Measurements from ENCODE around the gene MARCHF11.

Gene MARCHF11

DNA sequence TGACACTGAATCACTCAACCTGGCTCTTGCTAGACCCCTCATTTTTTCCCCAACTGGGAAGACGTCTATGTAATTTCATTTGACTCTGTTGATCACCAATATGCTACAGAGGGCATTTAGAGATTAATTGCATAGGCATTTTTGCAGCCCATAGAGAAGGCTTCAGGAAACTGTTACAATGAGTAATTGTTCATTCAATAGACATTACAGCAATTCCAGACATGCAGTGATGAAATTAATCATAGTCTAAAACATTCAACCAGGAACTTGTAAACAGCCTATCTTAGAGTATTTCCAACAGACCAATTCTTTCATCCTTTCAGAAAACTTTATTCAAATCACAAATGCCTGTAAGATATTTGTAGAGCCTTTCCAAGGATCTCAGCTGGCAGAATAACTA lies 122.3 kb downstream of the MARCHF11 start:
- H3K27ac ChIP-seq (ENCODE audit: low read depth, low read length): no peak overlapping the region
- H3K9ac ChIP-seq (ENCODE audit: low read length): no peak overlapping the region
- no peaks in the 10 kb centered on the region for H3K9me3 ChIP-seq (ENCODE audit: control insufficient read depth, insufficient read depth, low read depth, low read length)
- H3K36me3 ChIP-seq (ENCODE audit: control insufficient read depth, insufficient read depth, low read length): no peaks in the 10 kb centered on the region
- no peaks in the 10 kb centered on the region for H3K4me1 ChIP-seq (ENCODE audit: control insufficient read depth, insufficient read depth, low read length)
- H3K4me3 ChIP-seq (ENCODE audit: low read depth, low read length): no peak overlapping the region
- H3K27me3 ChIP-seq (ENCODE audit: control insufficient read depth, insufficient read depth, low read length): no peaks in the 10 kb centered on the region

DNA sequence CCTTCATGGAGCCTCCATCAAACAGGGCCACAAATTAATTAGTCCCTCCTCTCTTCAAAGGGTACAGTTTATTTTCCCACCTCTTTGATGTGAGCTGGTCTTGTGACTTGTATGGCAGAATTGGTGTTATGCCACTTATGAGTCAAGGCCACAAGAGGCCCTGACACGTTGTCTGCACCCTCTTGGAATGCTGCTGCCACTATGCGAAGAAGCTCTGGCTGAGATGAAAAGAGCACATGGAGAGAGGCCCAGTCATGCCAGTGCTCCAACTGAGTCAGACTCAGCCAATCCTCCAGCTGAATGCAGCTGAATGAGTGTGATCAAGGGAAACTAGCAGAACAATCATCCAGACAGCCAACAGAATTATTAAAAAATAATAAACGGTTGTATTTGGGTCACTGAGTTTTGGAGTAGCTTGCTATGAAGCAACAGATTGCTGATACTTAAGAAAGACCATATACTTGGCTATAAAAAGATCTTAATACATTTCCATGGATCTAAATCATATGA lies 128.3 kb downstream of the MARCHF11 start:
- H3K36me3 ChIP-seq (ENCODE audit: control insufficient read depth, insufficient read depth, low read length): no peaks in the 10 kb centered on the region
- no peak overlapping the region for H3K27ac ChIP-seq (ENCODE audit: low read depth, low read length)
- no peaks in the 10 kb centered on the region for H3K4me1 ChIP-seq (ENCODE audit: control insufficient read depth, insufficient read depth, low read length)
- H3K27me3 ChIP-seq (ENCODE audit: control insufficient read depth, insufficient read depth, low read length): no peaks in the 10 kb centered on the region
- H3K4me3 ChIP-seq (ENCODE audit: low read depth, low read length): no peak overlapping the region
- no peaks in the 10 kb centered on the region for H3K9me3 ChIP-seq (ENCODE audit: control insufficient read depth, insufficient read depth, low read depth, low read length)
- no peak overlapping the region for H3K9ac ChIP-seq (ENCODE audit: low read length)

DNA sequence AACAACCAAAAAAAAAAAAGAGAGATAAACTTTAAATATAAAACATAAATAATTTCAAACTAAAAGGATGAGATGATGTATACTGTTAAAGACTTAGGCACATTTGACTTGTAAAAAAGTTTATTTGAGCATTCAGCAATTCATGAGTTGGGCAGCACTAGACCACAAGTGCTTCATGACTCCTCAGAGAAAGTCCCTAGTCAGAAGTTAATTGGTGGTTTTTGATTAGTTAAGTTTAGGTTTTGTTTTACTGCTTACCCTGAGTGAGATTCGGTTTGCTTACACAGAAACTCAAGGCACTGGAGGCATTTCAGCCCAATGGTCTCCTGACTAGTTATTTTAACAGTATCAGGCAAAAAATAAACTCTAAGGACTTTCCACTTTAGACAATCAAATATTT lies 129.2 kb downstream of the MARCHF11 start:
- H3K4me3 ChIP-seq (ENCODE audit: low read depth, low read length): no peak overlapping the region
- no peaks in the 10 kb centered on the region for H3K4me1 ChIP-seq (ENCODE audit: control insufficient read depth, insufficient read depth, low read length)
- no peaks in the 10 kb centered on the region for H3K9me3 ChIP-seq (ENCODE audit: control insufficient read depth, insufficient read depth, low read depth, low read length)
- H3K27me3 ChIP-seq (ENCODE audit: control insufficient read depth, insufficient read depth, low read length): no peaks in the 10 kb centered on the region
- H3K9ac ChIP-seq (ENCODE audit: low read length): no peak overlapping the region
- H3K36me3 ChIP-seq (ENCODE audit: control insufficient read depth, insufficient read depth, low read length): no peaks in the 10 kb centered on the region
- no peak overlapping the region for H3K27ac ChIP-seq (ENCODE audit: low read depth, low read length)

- Histone ChIP-seq H3K4me3 (ENCODE audit: low read depth, low read length) (no peak overlapping the region), H3K27ac (ENCODE audit: low read depth, low read length) (no peak overlapping the region), H3K27me3 (ENCODE audit: control insufficient read depth, insufficient read depth, low read length) (no peaks in the 10 kb centered on the region), H3K9ac (ENCODE audit: low read length) (no peak overlapping the region), H3K4me1 (ENCODE audit: control insufficient read depth, insufficient read depth, low read length) (no peaks in the 10 kb centered on the region), H3K9me3 (ENCODE audit: control insufficient read depth, insufficient read depth, low read depth, low read length) (no peaks in the 10 kb centered on the region), H3K36me3 (ENCODE audit: control insufficient read depth, insufficient read depth, low read length) (no peaks in the 10 kb centered on the region)
Observed at GRCh38 chr5:16049761-16050160, 129.8 kb downstream of the MARCHF11 start.

- no peaks in the 10 kb centered on the region for H3K36me3 ChIP-seq (ENCODE audit: control insufficient read depth, insufficient read depth, low read length)
- H3K9ac ChIP-seq (ENCODE audit: low read length): no peak overlapping the region
- H3K9me3 ChIP-seq (ENCODE audit: control insufficient read depth, insufficient read depth, low read depth, low read length): no peaks in the 10 kb centered on the region
- H3K4me1 ChIP-seq (ENCODE audit: control insufficient read depth, insufficient read depth, low read length): no peaks in the 10 kb centered on the region
- H3K27me3 ChIP-seq (ENCODE audit: control insufficient read depth, insufficient read depth, low read length): no peaks in the 10 kb centered on the region
- no peak overlapping the region for H3K27ac ChIP-seq (ENCODE audit: low read depth, low read length)
- H3K4me3 ChIP-seq (ENCODE audit: low read depth, low read length): no peak overlapping the region
Observed at GRCh38 chr5:16048132-16048531, 131.5 kb downstream of the MARCHF11 start.

DNA sequence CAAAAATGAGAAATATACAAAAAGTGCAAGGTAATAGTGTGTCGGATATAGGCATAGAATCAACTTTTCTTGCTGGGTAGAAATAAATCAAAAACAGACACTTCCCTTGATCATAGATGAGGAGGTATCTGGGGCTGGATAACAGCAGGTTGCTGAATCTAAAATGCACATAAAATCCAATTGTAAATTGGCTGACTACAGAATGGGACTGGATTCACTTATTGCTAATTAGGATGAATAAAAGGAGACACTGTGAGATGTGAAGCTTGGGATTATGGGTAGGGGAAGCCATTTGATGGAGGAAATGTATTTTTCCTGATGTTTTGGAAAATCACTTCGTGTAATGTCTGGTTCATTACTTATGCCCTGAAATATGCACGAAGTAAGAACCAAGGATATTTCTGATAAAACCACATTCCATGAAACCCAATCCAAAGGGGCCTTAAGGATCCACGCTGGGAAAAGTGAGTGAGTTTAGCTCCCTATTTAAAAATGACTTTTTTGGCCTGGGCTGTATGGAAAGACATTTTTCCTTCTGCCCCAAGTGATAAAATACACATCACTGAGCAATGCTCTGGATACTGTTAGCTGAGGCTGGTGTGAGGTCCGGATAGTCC lies 136.1 kb downstream of the MARCHF11 start:
- no peak overlapping the region for H3K9ac ChIP-seq (ENCODE audit: low read length)
- H3K27ac ChIP-seq (ENCODE audit: low read depth, low read length): no peak overlapping the region
- H3K4me3 ChIP-seq (ENCODE audit: low read depth, low read length): no peak overlapping the region
- H3K9me3 ChIP-seq (ENCODE audit: control insufficient read depth, insufficient read depth, low read depth, low read length): no peaks in the 10 kb centered on the region
- H3K27me3 ChIP-seq (ENCODE audit: control insufficient read depth, insufficient read depth, low read length): no peaks in the 10 kb centered on the region
- no peaks in the 10 kb centered on the region for H3K36me3 ChIP-seq (ENCODE audit: control insufficient read depth, insufficient read depth, low read length)
- no peaks in the 10 kb centered on the region for H3K4me1 ChIP-seq (ENCODE audit: control insufficient read depth, insufficient read depth, low read length)

DNA sequence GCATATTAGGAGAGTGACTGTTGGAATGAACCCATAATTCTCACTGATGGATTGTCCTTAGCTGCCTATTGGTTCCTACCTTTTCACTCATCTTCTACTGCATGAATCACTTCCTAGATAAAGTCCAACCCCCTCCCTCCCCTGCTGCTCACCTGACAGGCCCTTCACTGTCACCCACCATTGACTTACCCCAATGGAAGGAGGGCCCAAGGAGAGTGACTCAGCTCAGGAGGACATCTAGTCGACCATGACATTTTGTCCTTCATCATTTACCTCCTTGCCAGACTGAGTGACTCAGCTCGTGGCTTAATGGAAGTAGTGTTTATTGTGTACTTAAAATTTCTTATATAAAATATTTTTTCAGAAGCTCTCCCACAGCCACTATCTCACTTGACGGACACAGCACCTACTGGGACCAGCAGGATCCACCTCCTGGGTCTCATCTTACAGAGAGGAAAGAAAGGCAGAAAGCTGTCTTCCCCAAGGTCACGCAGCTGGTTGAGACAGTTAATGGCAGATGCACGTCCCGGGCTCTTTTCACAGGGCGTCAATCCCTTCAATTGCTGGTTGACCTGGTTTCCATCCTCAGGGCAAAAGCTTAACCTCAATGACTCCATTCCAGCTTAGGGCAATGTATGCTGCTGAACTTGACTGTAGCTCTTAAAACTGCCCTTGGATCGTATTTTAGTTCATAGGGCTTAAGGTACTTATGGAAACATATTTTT lies 142.3 kb downstream of the MARCHF11 start:
- Histone ChIP-seq H3K36me3 (ENCODE audit: control insufficient read depth, insufficient read depth, low read length) (no peaks in the 10 kb centered on the region), H3K9ac (ENCODE audit: low read length) (no peak overlapping the region), H3K27me3 (ENCODE audit: control insufficient read depth, insufficient read depth, low read length) (no peaks in the 10 kb centered on the region), H3K27ac (ENCODE audit: low read depth, low read length) (no peak overlapping the region), H3K9me3 (ENCODE audit: control insufficient read depth, insufficient read depth, low read depth, low read length) (no peaks in the 10 kb centered on the region), H3K4me3 (ENCODE audit: low read depth, low read length) (no peak overlapping the region), H3K4me1 (ENCODE audit: control insufficient read depth, insufficient read depth, low read length) (no peaks in the 10 kb centered on the region)

DNA sequence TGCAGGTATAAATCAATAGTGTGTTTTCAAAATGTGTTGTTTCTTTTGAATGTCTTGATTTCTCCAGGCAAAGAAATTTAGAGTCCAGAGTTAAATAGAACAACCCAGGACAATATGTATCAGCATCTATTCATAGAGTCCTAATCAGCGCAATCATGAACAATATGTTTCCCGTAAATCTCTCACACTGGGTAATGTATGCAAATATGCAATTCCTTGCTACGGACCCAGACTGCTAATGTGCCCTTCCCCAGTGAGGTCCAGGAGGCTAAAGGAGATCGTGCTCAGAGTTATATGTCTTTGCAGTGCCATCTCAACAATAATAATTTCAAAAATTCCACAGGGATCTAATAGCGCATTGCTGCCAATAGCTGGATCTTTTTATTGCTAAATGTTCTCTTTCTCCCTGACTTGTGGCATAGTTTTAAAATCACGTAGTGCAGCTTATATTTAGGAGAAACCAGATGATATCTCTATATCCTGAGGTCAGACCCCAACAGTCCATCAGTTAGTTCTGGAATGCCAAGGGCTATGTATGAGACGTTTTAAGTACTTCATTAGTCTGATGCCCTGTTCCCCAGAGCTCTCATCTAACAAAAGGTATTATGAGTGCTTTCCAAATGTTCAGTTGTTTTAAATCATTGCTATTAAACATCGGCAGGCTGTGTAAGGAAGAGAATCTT lies 145.1 kb downstream of the MARCHF11 start:
- H3K4me1 ChIP-seq (ENCODE audit: control insufficient read depth, insufficient read depth, low read length): no peaks in the 10 kb centered on the region
- no peak overlapping the region for H3K27ac ChIP-seq (ENCODE audit: low read depth, low read length)
- H3K9ac ChIP-seq (ENCODE audit: low read length): no peak overlapping the region
- no peaks in the 10 kb centered on the region for H3K9me3 ChIP-seq (ENCODE audit: control insufficient read depth, insufficient read depth, low read depth, low read length)
- H3K4me3 ChIP-seq (ENCODE audit: low read depth, low read length): no peak overlapping the region
- no peaks in the 10 kb centered on the region for H3K36me3 ChIP-seq (ENCODE audit: control insufficient read depth, insufficient read depth, low read length)
- no peaks in the 10 kb centered on the region for H3K27me3 ChIP-seq (ENCODE audit: control insufficient read depth, insufficient read depth, low read length)

- Histone ChIP-seq H3K27ac (ENCODE audit: low read depth, low read length) (no peak overlapping the region), H3K36me3 (ENCODE audit: control insufficient read depth, insufficient read depth, low read length) (no peaks in the 10 kb centered on the region), H3K4me1 (ENCODE audit: control insufficient read depth, insufficient read depth, low read length) (no peaks in the 10 kb centered on the region), H3K9me3 (ENCODE audit: control insufficient read depth, insufficient read depth, low read depth, low read length) (no peaks in the 10 kb centered on the region), H3K4me3 (ENCODE audit: low read depth, low read length) (no peak overlapping the region), H3K27me3 (ENCODE audit: control insufficient read depth, insufficient read depth, low read length) (no peaks in the 10 kb centered on the region), H3K9ac (ENCODE audit: low read length) (no peak overlapping the region)
Observed at GRCh38 chr5:16033187-16033925, 146.2 kb downstream of the MARCHF11 start.

DNA sequence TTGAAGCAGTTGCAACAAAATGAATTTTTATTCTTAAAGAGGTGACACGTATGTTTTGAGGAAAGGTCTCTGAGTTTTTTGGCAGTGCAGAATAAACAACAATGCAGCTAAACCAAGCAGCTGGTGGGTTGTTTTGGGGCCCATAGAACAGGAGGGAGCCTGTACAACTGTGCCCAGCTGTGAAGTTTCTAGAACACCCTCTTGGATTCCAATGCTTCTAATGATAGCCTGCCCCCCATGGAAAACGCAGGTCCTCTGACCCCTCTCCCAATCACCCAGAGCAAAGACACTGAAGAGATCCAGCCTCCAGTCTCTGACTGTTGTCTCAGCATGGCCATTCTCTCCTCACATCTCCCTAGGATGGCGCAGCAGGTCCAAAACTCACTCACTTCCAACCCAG lies 150.9 kb downstream of the MARCHF11 start:
- Histone ChIP-seq H3K9me3 (ENCODE audit: control insufficient read depth, insufficient read depth, low read depth, low read length) (no peaks in the 10 kb centered on the region), H3K36me3 (ENCODE audit: control insufficient read depth, insufficient read depth, low read length) (no peaks in the 10 kb centered on the region)

More for the DNA sequence above, 150.9 kb downstream of the MARCHF11 start:
- Histone ChIP-seq H3K27me3 (ENCODE audit: control insufficient read depth, insufficient read depth, low read length) (no peaks in the 10 kb centered on the region), H3K9ac (ENCODE audit: low read length) (no peak overlapping the region), H3K4me3 (ENCODE audit: low read depth, low read length) (no peak overlapping the region), H3K4me1 (ENCODE audit: control insufficient read depth, insufficient read depth, low read length) (no peaks in the 10 kb centered on the region), H3K27ac (ENCODE audit: low read depth, low read length) (no peak overlapping the region)

Measured in HUES6 (cell line).